HepG2 (cell line): ENCODE data around the gene SNF8. TPM values are rescaled to one million over a fixed set of nuclear protein-coding genes. Genes with fewer than 3 reads are reported as not detected.

Experiments
- CC2D1A ChIP-seq: sonication (generic); formaldehyde crosslinking; IDR thresholded peaks from 2 replicates; pipeline ENCODE4 v1.8.1; 2023; ENCODE audit warnings: mild to moderate bottlenecking, missing genetic modification reagents
- ERF ChIP-seq: IDR thresholded peaks from 2 replicates; pipeline ENCODE4 v1.6.1; 2018; ENCODE audit warnings: missing biosample characterization, missing genetic modification reagents
- FOSL2 ChIP-seq: sonication (generic); formaldehyde crosslinking; IDR thresholded peaks from 2 replicates; pipeline ENCODE4 v1.4.0; 2020; ENCODE audit warnings: missing genetic modification reagents
- FOXK1 ChIP-seq: sonication (generic); formaldehyde crosslinking; IDR thresholded peaks from 2 replicates; pipeline ENCODE4 v1.4.0; 2020; ENCODE audit warnings: low read depth, missing genetic modification reagents, borderline replicate concordance
- FOXM1 ChIP-seq: sonication (generic); formaldehyde crosslinking; IDR thresholded peaks from 2 replicates; pipeline ENCODE4 v1.5.0; 2020; ENCODE audit warnings: missing genetic modification reagents
- HIC2 ChIP-seq: sonication (generic); formaldehyde crosslinking; IDR thresholded peaks from 2 replicates; pipeline ENCODE4 v1.9.0; 2022; ENCODE audit warnings: low read depth, missing genetic modification reagents
- HNRNPUL1 ChIP-seq: fragments of 200-400 bp; formaldehyde crosslinking; IDR thresholded peaks from 2 replicates; pipeline ENCODE4 v1.6.1; 2017; ENCODE audit warnings: low read depth, mild to moderate bottlenecking, low read length, moderate library complexity
- KDM1A ChIP-seq: IDR thresholded peaks from 2 replicates; pipeline ENCODE4 v1.6.1; 2016; ENCODE audit warnings: missing compliant biosample characterization
- MTA1 ChIP-seq: sonication (generic); formaldehyde crosslinking; IDR thresholded peaks from 2 replicates; pipeline ENCODE4 v1.4.0; 2020; ENCODE audit warnings: missing genetic modification reagents, mild to moderate bottlenecking, borderline replicate concordance
- NAIF1 ChIP-seq: sonication (generic); formaldehyde crosslinking; IDR thresholded peaks from 2 replicates; pipeline ENCODE4 v1.5.0; 2020; ENCODE audit warnings: mild to moderate bottlenecking, missing genetic modification reagents, borderline replicate concordance
- NR2C2 ChIP-seq: sonication (generic); formaldehyde crosslinking; IDR thresholded peaks from 2 replicates; pipeline ENCODE4 v1.4.0; 2020; ENCODE audit warnings: missing genetic modification reagents, mild to moderate bottlenecking, moderate library complexity, borderline replicate concordance
- UBTF ChIP-seq: sonication (generic); formaldehyde crosslinking; IDR thresholded peaks from 2 replicates; pipeline ENCODE4 v1.4.0; 2020; ENCODE audit warnings: mild to moderate bottlenecking, missing genetic modification reagents
- WIZ ChIP-seq: sonication (generic); formaldehyde crosslinking; IDR thresholded peaks from 2 replicates; pipeline ENCODE4 v1.5.1; 2020; ENCODE audit warnings: mild to moderate bottlenecking, missing genetic modification reagents
- ZBTB38 ChIP-seq: sonication (generic); formaldehyde crosslinking; IDR thresholded peaks from 2 replicates; pipeline ENCODE4 v1.5.1; 2020; ENCODE audit warnings: mild to moderate bottlenecking, missing genetic modification reagents
- ZBTB43 ChIP-seq: sonication (generic); formaldehyde crosslinking; conservative IDR thresholded peaks from 2 replicates; pipeline ENCODE4 v1.4.0; 2020; ENCODE audit warnings: missing genetic modification reagents
- ZFP36L2 ChIP-seq: sonication (generic); formaldehyde crosslinking; IDR thresholded peaks from 2 replicates; pipeline ENCODE4 v1.4.0; 2020; ENCODE audit warnings: missing genetic modification reagents
- ZKSCAN8 ChIP-seq: IDR thresholded peaks from 2 replicates; pipeline ENCODE4 v1.6.1; 2016; ENCODE audit warnings: borderline replicate concordance, missing genetic modification reagents, missing compliant biosample characterization
- ZNF260 ChIP-seq: sonication (generic); formaldehyde crosslinking; IDR thresholded peaks from 2 replicates; pipeline ENCODE4 v1.4.0; 2020; ENCODE audit warnings: missing genetic modification reagents, low read depth, mild to moderate bottlenecking, borderline replicate concordance
- ZNF460 ChIP-seq: sonication (generic); formaldehyde crosslinking; IDR thresholded peaks from 2 replicates; pipeline ENCODE4 v1.5.1; 2020; ENCODE audit warnings: missing genetic modification reagents, mild to moderate bottlenecking, borderline replicate concordance
- ZNF530 ChIP-seq: sonication (generic); formaldehyde crosslinking; IDR thresholded peaks from 2 replicates; pipeline ENCODE4 v1.5.0; 2020; ENCODE audit warnings: low read depth, mild to moderate bottlenecking, missing genetic modification reagents
- ZNF724P ChIP-seq: sonication (generic); formaldehyde crosslinking; IDR thresholded peaks from 2 replicates; pipeline ENCODE4 v1.8.0; 2022; ENCODE audit warnings: missing genetic modification reagents, borderline replicate concordance
- ZZZ3 ChIP-seq: sonication (generic); formaldehyde crosslinking; IDR thresholded peaks from 2 replicates; pipeline ENCODE4 v1.4.0; 2020; ENCODE audit warnings: missing genetic modification reagents, mild to moderate bottlenecking, borderline replicate concordance
- polyA plus RNA-seq, 8 experiments: library from polyadenylated mRNA; depleted of rRNA in 3 of 8; stranded (reverse) in 7 of 8; unstranded in 1 of 8; fragments of >200 nt; fragmentation: Illumina TruSeq in 4 of 8; extraction: Trizol in 4 of 8; gene quantifications; 2 replicates each; pipeline versions ENCODE4 v1.2.1 to v1.2.3, GENCODE V29; 2011 to 2016; ENCODE audit warnings: low read depth in 4 of 8, missing spikeins in 1 of 8, mixed read lengths in 1 of 8; ENCODE audit not compliant: insufficient read depth in 1 of 8
- total RNA-seq, 5 experiments: library from RNA; depleted of rRNA; stranded (reverse); fragments of >200 nt; fragmentation: Illumina TruSeq; extraction: Trizol; gene quantifications; 2 replicates each; pipeline ENCODE4 v1.2.3, GENCODE V29; 2016; ENCODE audit warnings: low read depth in 1 of 5
- TF ChIP-seq, protein P1 (sequence below): sonication (generic); formaldehyde crosslinking; IDR thresholded peaks from 2 replicates; pipeline ENCODE4 v1.5.0; 2020; ENCODE audit warnings: mild to moderate bottlenecking, missing genetic modification reagents

SNF8 gene
- total and polyA plus RNA-seq, 2 of the 13 experiments (the other 11 are each of a cell fraction or from before 2014, with no cell fraction given): 114 to 153 TPM

- no peak for TF ChIP-seq ZBTB43 (CRISPR knock-in tag)
- peak; percentile 13 for TF ChIP-seq UBTF (CRISPR knock-in tag)
- no peak for TF ChIP-seq ZKSCAN8
- no peak for TF ChIP-seq NR2C2
- TF ChIP-seq ZNF724P: no peak; the same call in 1 of the 2 replicates
- no peak for TF ChIP-seq FOXK1
- peak; percentile 7; the same call in 1 of the 2 replicates for TF ChIP-seq HIC2 (CRISPR knock-in tag)
- peak; percentile 71; the same call in 1 of the 2 replicates for TF ChIP-seq MTA1
- TF ChIP-seq WIZ (CRISPR knock-in tag): 0 out of 2 replicates have a peak, but pooled peaks have one; percentile 57
- no peak for TF ChIP-seq FOSL2
- no peak for TF ChIP-seq HNRNPUL1
- no peak for TF ChIP-seq ZNF530 (CRISPR knock-in tag)
- no peak for TF ChIP-seq ZNF260
- TF ChIP-seq, protein P1, sequence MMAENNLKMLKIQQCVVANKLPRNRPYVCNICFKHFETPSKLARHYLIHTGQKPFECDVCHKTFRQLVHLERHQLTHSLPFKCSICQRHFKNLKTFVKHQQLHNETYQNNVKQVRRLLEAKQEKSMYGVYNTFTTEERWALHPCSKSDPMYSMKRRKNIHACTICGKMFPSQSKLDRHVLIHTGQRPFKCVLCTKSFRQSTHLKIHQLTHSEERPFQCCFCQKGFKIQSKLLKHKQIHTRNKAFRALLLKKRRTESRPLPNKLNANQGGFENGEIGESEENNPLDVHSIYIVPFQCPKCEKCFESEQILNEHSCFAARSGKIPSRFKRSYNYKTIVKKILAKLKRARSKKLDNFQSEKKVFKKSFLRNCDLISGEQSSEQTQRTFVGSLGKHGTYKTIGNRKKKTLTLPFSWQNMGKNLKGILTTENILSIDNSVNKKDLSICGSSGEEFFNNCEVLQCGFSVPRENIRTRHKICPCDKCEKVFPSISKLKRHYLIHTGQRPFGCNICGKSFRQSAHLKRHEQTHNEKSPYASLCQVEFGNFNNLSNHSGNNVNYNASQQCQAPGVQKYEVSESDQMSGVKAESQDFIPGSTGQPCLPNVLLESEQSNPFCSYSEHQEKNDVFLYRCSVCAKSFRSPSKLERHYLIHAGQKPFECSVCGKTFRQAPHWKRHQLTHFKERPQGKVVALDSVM: no peak
- TF ChIP-seq ZZZ3 (CRISPR knock-in tag): no peak
- no peak for TF ChIP-seq KDM1A
- TF ChIP-seq CC2D1A (CRISPR knock-in tag): no peak
- TF ChIP-seq ZFP36L2 (CRISPR knock-in tag): no peak
- TF ChIP-seq ERF: 0 out of 2 replicates have a peak, but pooled peaks have one; percentile 6
- TF ChIP-seq FOXM1 (CRISPR knock-in tag): no peak
- no peak for TF ChIP-seq NAIF1 (CRISPR knock-in tag)
- no peak for TF ChIP-seq ZNF460 (CRISPR knock-in tag)
- peak; percentile 55; the same call in 1 of the 2 replicates for TF ChIP-seq ZBTB38 (CRISPR knock-in tag)
Observed at GRCh38 chr17:48892940-48893645, 51.5 kb downstream of the SNF8 start (continued).
